Endothelial cell of umbilical vein (primary cell): ENCODE measurements around the gene DIO3. TPM values are rescaled to one million over a fixed set of nuclear protein-coding genes. Genes with fewer than 3 reads are reported as not detected.

ENCODE experiments used
- BruUV-seq: library from RNA; stranded (reverse); fragments of 400-500 nt; replicated peaks from 2 replicates; lab custom pipeline; 2021; lab: Mats Ljungman, UMichigan
- CTCF ChIA-PET: fragments of 300-600, 350-600 bp; sonication (Branson Sonifier 250); formaldehyde crosslinking; loops from one replicate; lab custom pipeline; 2021; ENCODE audit warnings: antibody characterized with exemption, inconsistent platforms; lab: Charles Lee
- POLR2A ChIA-PET: fragments of 300-600, 350-600 bp; sonication (Branson Sonifier 250); formaldehyde crosslinking; loops from one replicate; lab custom pipeline; 2021; ENCODE audit warnings: antibody characterized with exemption, inconsistent platforms; lab: Charles Lee
- DNase-seq: peaks from one replicate; pipeline ENCODE4 v3.0.0-alpha.2; 2011; ENCODE audit warnings: low read depth, low spot score
- FAIRE-seq: peaks from 2 replicates; lab custom pipeline; 2011; peaks lifted over from hg19 to GRCh38; lab: Jason Lieb, UNC
- H2AFZ ChIP-seq: 2 replicates; pipeline ENCODE4 v1.6.0; 2012; ENCODE audit warnings: low read depth, low read length, control low read depth, inconsistent platforms
- H3K27ac ChIP-seq: 2 replicates; pipeline ENCODE4 v1.5.1; 2011; ENCODE audit warnings: low read depth, mild to moderate bottlenecking, control low read depth, low read length, moderate library complexity; ENCODE audit not compliant: insufficient read depth
- H3K27me3 ChIP-seq, 2 experiments: 2 replicates each; pipeline versions ENCODE4 v1.6.0 to v1.6.1; 2011; ENCODE audit warnings: low read length in 2 of 2, mixed read lengths in 1 of 2; ENCODE audit not compliant: control insufficient read depth in 2 of 2, insufficient read depth in 2 of 2
- H3K36me3 ChIP-seq, 2 experiments: 2 replicates in 1 of 2; 3 replicates in 1 of 2; pipeline ENCODE4 v1.5.1; 2011; ENCODE audit warnings: low read length in 2 of 2, mild to moderate bottlenecking in 1 of 2, moderate library complexity in 1 of 2; ENCODE audit not compliant: control insufficient read depth in 2 of 2, insufficient read depth in 2 of 2; ENCODE audit errors: extremely low read depth in 1 of 2
- H3K4me1 ChIP-seq: 3 replicates; pipeline ENCODE4 v1.5.1; 2011; ENCODE audit warnings: mild to moderate bottlenecking, low read length; ENCODE audit not compliant: control insufficient read depth, insufficient read depth; ENCODE audit errors: extremely low read depth
- H3K4me2 ChIP-seq: 2 replicates; pipeline ENCODE4 v1.6.1; 2011; ENCODE audit warnings: low read length, control low read depth, mixed read lengths; ENCODE audit not compliant: insufficient read depth
- H3K4me3 ChIP-seq, 3 experiments: fragments of 200-600 bp in 1 of 3; sonication (generic), shearing (Covaris generic) in 1 of 3; replicated peaks in 1 of 3; 2 replicates each; pipeline ENCODE4 v1.5.1; 2011 to 2016; ENCODE audit warnings: control low read depth in 3 of 3, low read length in 3 of 3, mild to moderate bottlenecking in 2 of 3, inconsistent platforms in 1 of 3, low read depth in 1 of 3, moderate library complexity in 1 of 3; ENCODE audit not compliant: insufficient read depth in 1 of 3
- H3K79me2 ChIP-seq: 2 replicates; pipeline ENCODE4 v1.6.0; 2012; ENCODE audit warnings: low read length, inconsistent platforms; ENCODE audit not compliant: control insufficient read depth, insufficient read depth
- H3K9ac ChIP-seq: replicated peaks from 2 replicates; pipeline ENCODE3; 2011; ENCODE audit warnings: low read length, control low read depth; ENCODE audit not compliant: insufficient read depth; ENCODE audit errors: extremely low read depth
- H3K9me1 ChIP-seq: replicated peaks from 3 replicates; pipeline ENCODE4 v1.6.0; 2011; ENCODE audit warnings: mild to moderate bottlenecking, low read length; ENCODE audit not compliant: control insufficient read depth, insufficient read depth; ENCODE audit errors: extremely low read depth
- H3K9me3 ChIP-seq: replicated peaks from 2 replicates; pipeline ENCODE4 v1.5.1; 2012; ENCODE audit warnings: low read length, inconsistent platforms; ENCODE audit not compliant: control insufficient read depth, insufficient read depth
- H4K20me1 ChIP-seq: replicated peaks from 2 replicates; pipeline ENCODE3; 2011; ENCODE audit warnings: mild to moderate bottlenecking, low read length; ENCODE audit not compliant: control insufficient read depth, insufficient read depth; ENCODE audit errors: extremely low read depth
- CTCF ChIP-seq, 2 donors: IDR thresholded peaks; 1 replicate in 1 of 2; 2 replicates in 1 of 2; pipeline ENCODE4 v1.5.1; 2011; ENCODE audit warnings: low read length in 2 of 2, mild to moderate bottlenecking in 2 of 2, moderate library complexity in 2 of 2, control low read depth in 1 of 2, inconsistent platforms in 1 of 2, low read depth in 1 of 2; ENCODE audit not compliant: insufficient read depth in 1 of 2; ENCODE audit errors: extremely low read depth in 1 of 2
- EZH2 ChIP-seq: IDR thresholded peaks from 2 replicates; pipeline ENCODE4 v1.6.1; 2012; ENCODE audit warnings: borderline replicate concordance, low read depth, mild to moderate bottlenecking, moderate library complexity, low read length, inconsistent platforms; ENCODE audit not compliant: severe bottlenecking
- FOS ChIP-seq: IDR thresholded peaks from 2 replicates; pipeline ENCODE4 v1.6.1; 2011; ENCODE audit warnings: mild to moderate bottlenecking, low read length, moderate library complexity, borderline replicate concordance; ENCODE audit not compliant: insufficient read depth
- GATA2 ChIP-seq: IDR thresholded peaks from 2 replicates; pipeline ENCODE4 v1.7.0; 2011; ENCODE audit warnings: low read depth, mild to moderate bottlenecking, moderate library complexity, mixed read lengths, low read length; ENCODE audit not compliant: insufficient read length, insufficient read depth
- JUN ChIP-seq: IDR thresholded peaks from 2 replicates; pipeline ENCODE4 v1.6.1; 2011; ENCODE audit warnings: borderline replicate concordance, low read depth; ENCODE audit not compliant: insufficient read length, insufficient read depth
- MAX ChIP-seq: IDR thresholded peaks from 2 replicates; pipeline ENCODE4 v1.6.1; 2011; ENCODE audit not compliant: insufficient read depth, insufficient read length
- MYC ChIP-seq: IDR thresholded peaks from one replicate; pipeline ENCODE4 v1.6.1; 2011; ENCODE audit warnings: mild to moderate bottlenecking, low read depth, low read length
- POLR2A ChIP-seq: IDR thresholded peaks from 2 replicates; pipeline ENCODE4 v1.6.1; 2012; ENCODE audit warnings: low read depth, mild to moderate bottlenecking, control low read depth, low read length
- POLR2AphosphoS5 ChIP-seq: IDR thresholded peaks from 2 replicates; pipeline ENCODE4 v1.6.1; 2012; ENCODE audit warnings: low read depth, mild to moderate bottlenecking, control low read depth, low read length, moderate library complexity; ENCODE audit not compliant: insufficient read depth
- dilution Hi-C: fragments of 300-500 bp; cut with MboI; formaldehyde crosslinking; loops from one replicate; pipeline ENCODE4 v1.15.0; 2019; ENCODE audit warnings: low sequenced_read_pairs; ENCODE audit not compliant: extremely low pct_ligation_motif_present
- intact Hi-C: fragments of 100-400 bp; cut with micrococcal nuclease; formaldehyde crosslinking; loops from one replicate; pipeline ENCODE4 v1.10.0; 2022
- polyA plus RNA-seq, 4 experiments: library from polyadenylated mRNA; depleted of rRNA in 3 of 4; stranded (reverse) in 3 of 4; unstranded in 1 of 4; fragments of >200 nt; gene quantifications; 2 replicates each; pipeline versions ENCODE4 v1.2.1 to v1.2.3, GENCODE V29; 2011 to 2012; ENCODE audit warnings: missing spikeins in 1 of 4
- total RNA-seq: library from RNA; stranded (reverse); gene quantifications from 2 replicates; pipeline ENCODE4 v1.2.3, GENCODE V29; 2021

DIO3 gene
- total and polyA plus RNA-seq, 2 donors (not counting 3 experiments of a cell fraction or from before 2014, with no cell fraction given) = not detected

GRCh38 chr14:101540481-101541462 is 20.5 kb upstream of the DIO3 start:
- TF ChIP-seq EZH2 (no peak), POLR2A (no peak), MYC (no peak), GATA2 (no peak), FOS (no peak), CTCF (IDR thresholded peaks at IDR 0.05; ENCODE audit: extremely low read depth in 1 of 2, insufficient read depth in 1 of 2, low read depth in 1 of 2, low read length in 2 of 2) (no peak), MAX (no peak), JUN (no peak), POLR2AphosphoS5 (no peak)
- H3K4me3 ChIP-seq = no peak overlapping the region
- no peaks in the 10 kb centered on the region for H3K9me3 ChIP-seq
- intact Hi-C loops (no loop called here), dilution Hi-C loops (no loop called here)
- H2AFZ ChIP-seq = no peak overlapping the region
- POLR2A ChIA-PET = no interaction called here
- no peak overlapping the region for H3K4me2 ChIP-seq
- H3K79me2 ChIP-seq = no peaks in the 10 kb centered on the region
- no TSS peak for BruUV-seq
- no peaks in the 10 kb centered on the region for H3K36me3 ChIP-seq
- CTCF ChIA-PET = no interaction called here
- no peaks in the 10 kb centered on the region for H4K20me1 ChIP-seq
- no peaks in the 10 kb centered on the region for H3K27me3 ChIP-seq
- no peaks in the 10 kb centered on the region for H3K4me1 ChIP-seq
- no peak for DNase-seq
- no peaks in the 10 kb centered on the region for H3K9me1 ChIP-seq
- no peak overlapping the region for H3K27ac ChIP-seq
- no peak for FAIRE-seq
- H3K9ac ChIP-seq = no peak overlapping the region
